HEK293T (cell line): Measurements from ENCODE around the gene GRIK2.

Source experiments
- CTCF ChIA-PET: fragments of 350-600 bp; formaldehyde crosslinking; extraction: SDS; loops from one replicate; lab custom pipeline; 2021; ENCODE audit warnings: antibody characterized with exemption, inconsistent platforms; lab: Yijun Ruan, JAX
- POLR2A ChIA-PET: fragments of 350-600 bp; formaldehyde crosslinking; extraction: SDS; loops from one replicate; lab custom pipeline; 2020; ENCODE audit warnings: antibody characterized with exemption, inconsistent platforms; lab: Yijun Ruan, JAX
- DNase-seq: peaks from one replicate; pipeline ENCODE4 v3.0.0; 2012; ENCODE audit warnings: mixed read lengths; ENCODE audit errors: extremely low spot score
- ARNT ChIP-seq: fragments of 450-650 bp; IDR thresholded peaks from 2 replicates; pipeline ENCODE4 v1.6.1; 2017; ENCODE audit warnings: mild to moderate bottlenecking
- BHLHE40 ChIP-seq: fragments of 450-650 bp; IDR thresholded peaks from 2 replicates; pipeline ENCODE4 v1.6.1; 2016; ENCODE audit warnings: mild to moderate bottlenecking, moderate library complexity, borderline replicate concordance
- CTBP1 ChIP-seq: fragments of 450-650 bp; IDR thresholded peaks from 2 replicates; pipeline ENCODE4 v1.6.1; 2016; ENCODE audit warnings: borderline replicate concordance
- ELF4 ChIP-seq: fragments of 450-650 bp; IDR thresholded peaks from 2 replicates; pipeline ENCODE4 v1.6.1; 2017; ENCODE audit warnings: antibody characterized with exemption
- FOXA1 ChIP-seq: fragments of 450-650 bp; IDR thresholded peaks from 2 replicates; pipeline ENCODE4 v1.6.1; 2016; ENCODE audit warnings: mild to moderate bottlenecking
- FOXK2 ChIP-seq: fragments of 450-650 bp; IDR thresholded peaks from 2 replicates; pipeline ENCODE4 v1.6.1; 2016; ENCODE audit warnings: mild to moderate bottlenecking
- FOXM1 ChIP-seq: fragments of 450-650 bp; IDR thresholded peaks from 2 replicates; pipeline ENCODE4 v1.6.1; 2017; ENCODE audit warnings: mild to moderate bottlenecking, borderline replicate concordance
- HDGF ChIP-seq: fragments of 450-650 bp; IDR thresholded peaks from 2 replicates; pipeline ENCODE4 v1.6.1; 2017; ENCODE audit warnings: antibody characterized with exemption, borderline replicate concordance
- L3MBTL2 ChIP-seq: fragments of 450-650 bp; conservative IDR thresholded peaks from 2 replicates; pipeline ENCODE4 v1.6.1; 2016; ENCODE audit warnings: mild to moderate bottlenecking
- LEF1 ChIP-seq: fragments of 450-650 bp; IDR thresholded peaks from 2 replicates; pipeline ENCODE4 v1.6.1; 2017; ENCODE audit warnings: mild to moderate bottlenecking, borderline replicate concordance
- NFRKB ChIP-seq: fragments of 450-650 bp; IDR thresholded peaks from 2 replicates; pipeline ENCODE4 v1.6.1; 2016; ENCODE audit warnings: mild to moderate bottlenecking, moderate library complexity
- PKNOX1 ChIP-seq: fragments of 450-650 bp; IDR thresholded peaks from 2 replicates; pipeline ENCODE4 v1.6.1; 2016
- SP1 ChIP-seq: fragments of 450-650 bp; IDR thresholded peaks from 2 replicates; pipeline ENCODE4 v1.6.1; 2017
- SUZ12 ChIP-seq: fragments of 450-650 bp; IDR thresholded peaks from 2 replicates; pipeline ENCODE4 v1.6.1; 2016; ENCODE audit warnings: mild to moderate bottlenecking
- TARDBP ChIP-seq: fragments of 450-650 bp; IDR thresholded peaks from 2 replicates; pipeline ENCODE4 v1.6.1; 2016
- ZNF384 ChIP-seq: fragments of 450-650 bp; IDR thresholded peaks from 2 replicates; pipeline ENCODE4 v1.6.1; 2016

GRIK2 gene

GRCh38 chr6:102023977-102024657 lies 630.6 kb downstream of the GRIK2 start:
- TF ChIP-seq NFRKB: no peak
- no peak for TF ChIP-seq L3MBTL2
- no peak for TF ChIP-seq SUZ12
- TF ChIP-seq ELF4: no peak
- TF ChIP-seq BHLHE40: no peak
- TF ChIP-seq ZNF384: no peak
- TF ChIP-seq TARDBP: no peak
- TF ChIP-seq FOXM1: no peak
- no peak for TF ChIP-seq PKNOX1
- no peak for TF ChIP-seq LEF1
- no peak for TF ChIP-seq HDGF
- no peak for TF ChIP-seq FOXK2
- TF ChIP-seq CTBP1: no peak
- no peak for TF ChIP-seq SP1
- no peak for TF ChIP-seq ARNT
- CTCF ChIA-PET: no interaction called here
- no peak for DNase-seq
- POLR2A ChIA-PET: no interaction called here

- TF ChIP-seq SUZ12: no peak
- no peak for TF ChIP-seq LEF1
- no peak for TF ChIP-seq NFRKB
- no peak for TF ChIP-seq TARDBP
- no peak for TF ChIP-seq ARNT
- TF ChIP-seq HDGF: no peak
- no peak for TF ChIP-seq PKNOX1
- TF ChIP-seq FOXK2: no peak
- TF ChIP-seq L3MBTL2: no peak
- TF ChIP-seq FOXM1: no peak
- TF ChIP-seq FOXA1: no peak
- TF ChIP-seq BHLHE40: no peak
- TF ChIP-seq ZNF384: no peak
- no peak for TF ChIP-seq CTBP1
- ChIA-PET POLR2A (no interaction called here), CTCF (no interaction called here)
- DNase-seq: no peak
Observed at GRCh38 chr6:102026649-102027048, 633.1 kb downstream of the GRIK2 start.

GRCh38 chr6:102028176-102028575 lies 634.7 kb downstream of the GRIK2 start:
- TF ChIP-seq FOXM1: no peak
- no peak for TF ChIP-seq SP1
- no peak for TF ChIP-seq FOXK2
- no peak for TF ChIP-seq ELF4
- TF ChIP-seq ARNT: no peak
- no peak for DNase-seq
- POLR2A ChIA-PET: no interaction called here
- CTCF ChIA-PET: no interaction called here

GRCh38 chr6:102038964-102039363 lies 645.5 kb downstream of the GRIK2 start:
- ChIA-PET CTCF (no interaction called here), POLR2A (no interaction called here)
- TF ChIP-seq NFRKB (no peak), HDGF (no peak), TARDBP (no peak), ZNF384 (no peak), LEF1 (no peak), CTBP1 (no peak), SP1 (no peak), L3MBTL2 (no peak), BHLHE40 (no peak), FOXA1 (no peak), SUZ12 (no peak)
- DNase-seq: no peak

GRCh38 chr6:102039441-102039840 lies 645.9 kb downstream of the GRIK2 start:
- no peak for DNase-seq
- no peak for TF ChIP-seq ARNT
- TF ChIP-seq ZNF384: no peak
- TF ChIP-seq SUZ12: no peak
- TF ChIP-seq BHLHE40: no peak
- ChIA-PET CTCF (no interaction called here), POLR2A (no interaction called here)

- CTCF ChIA-PET: no interaction called here
- POLR2A ChIA-PET: no interaction called here
- DNase-seq: no peak
- no peak for TF ChIP-seq ELF4
- no peak for TF ChIP-seq FOXK2
- no peak for TF ChIP-seq BHLHE40
- TF ChIP-seq FOXM1: no peak
- TF ChIP-seq ARNT: no peak
- TF ChIP-seq SP1: no peak
- TF ChIP-seq L3MBTL2: no peak
- no peak for TF ChIP-seq PKNOX1
- TF ChIP-seq CTBP1: no peak
- TF ChIP-seq FOXA1: no peak
- no peak for TF ChIP-seq HDGF
- no peak for TF ChIP-seq SUZ12
- TF ChIP-seq TARDBP: no peak
- no peak for TF ChIP-seq NFRKB
- TF ChIP-seq LEF1: no peak
- TF ChIP-seq ZNF384: no peak
Observed at GRCh38 chr6:102051001-102051400, 657.5 kb downstream of the GRIK2 start.
